Measurements from ENCODE around the gene RSBN1L. TPM values are rescaled to one million over a fixed set of nuclear protein-coding genes. Genes with fewer than 3 reads are reported as not detected.
"Not testable (repeated sequence)": the region's sequence is repeated elsewhere in the genome, so short reads cannot be mapped to it uniquely, and the experiment has no call there.

Gene RSBN1L
- 10 to 100 TPM; 24.5 to 27.4 TPM for total RNA-seq

DNA sequence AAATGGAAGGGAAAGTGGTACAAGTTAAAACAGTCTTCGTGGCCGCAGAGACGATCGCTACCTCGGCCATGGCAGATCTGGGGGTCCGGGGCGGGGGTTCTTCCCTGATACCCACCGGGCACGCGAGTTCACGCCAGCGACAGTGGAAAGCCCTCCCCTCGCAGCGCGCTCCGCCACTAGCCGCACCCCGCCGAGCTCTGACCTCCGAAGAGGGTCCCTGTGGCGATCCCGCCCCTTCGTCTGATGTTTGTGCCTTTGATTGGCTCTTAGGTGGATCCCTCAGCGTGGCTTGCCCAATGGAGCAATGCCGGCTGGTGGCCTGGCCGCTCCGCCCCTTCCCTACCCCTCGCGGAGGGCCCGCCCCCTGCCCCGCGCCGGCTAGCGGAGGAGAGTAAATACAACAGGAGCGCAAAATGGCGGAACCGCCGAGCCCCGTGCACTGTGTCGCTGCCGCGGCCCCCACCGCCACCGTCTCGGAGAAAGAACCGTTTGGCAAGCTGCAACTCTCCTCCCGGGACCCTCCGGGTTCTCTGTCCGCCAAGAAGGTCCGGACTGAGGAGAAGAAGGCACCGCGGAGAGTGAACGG, at the start of gene RSBN1L:
Gene RSBN1L (plus strand): TSS at position 403 of the 586 bp plus-strand sequence. CDS start 11 bp downstream, at position 414.
- peak; percentile 98 for ATAC-seq
- peak; percentile 99 for DNase-seq
- CTCF ChIA-PET, result interaction anchor here (0.8 to 3.4 kb wide), 9 partner anchors 9 to 107 kb away, joined by 3 to 16 read pairs (median 5); partner anchors contain the start of genes PHTF2 and TMEM60
- peaks cover 42% of the 10 kb centered on the region for H3K4me1 Mint-ChIP-seq (ENCODE audit: low read depth)
- peaks cover under 1% of the 10 kb centered on the region for H3K9me3 Mint-ChIP-seq (ENCODE audit: insufficient read depth)
- peak within 1 kb of the TSS; percentile 98 for H3K4me3 Mint-ChIP-seq
- H3K27me3 Mint-ChIP-seq (ENCODE audit: low read depth), result no peaks in the 10 kb centered on the region
- H3K36me3 Mint-ChIP-seq (ENCODE audit: low read depth), result peaks cover 31% of the 10 kb centered on the region
- peak within 1 kb of the TSS; percentile 96 for H3K27ac Mint-ChIP-seq
- POLR2A ChIA-PET, result interaction anchor here (0.7 to 2.3 kb wide), 10 partner anchors 9 to 105 kb away, joined by 3 to 9 read pairs (median 4); no protein-coding TSS in a partner anchor

DNA sequence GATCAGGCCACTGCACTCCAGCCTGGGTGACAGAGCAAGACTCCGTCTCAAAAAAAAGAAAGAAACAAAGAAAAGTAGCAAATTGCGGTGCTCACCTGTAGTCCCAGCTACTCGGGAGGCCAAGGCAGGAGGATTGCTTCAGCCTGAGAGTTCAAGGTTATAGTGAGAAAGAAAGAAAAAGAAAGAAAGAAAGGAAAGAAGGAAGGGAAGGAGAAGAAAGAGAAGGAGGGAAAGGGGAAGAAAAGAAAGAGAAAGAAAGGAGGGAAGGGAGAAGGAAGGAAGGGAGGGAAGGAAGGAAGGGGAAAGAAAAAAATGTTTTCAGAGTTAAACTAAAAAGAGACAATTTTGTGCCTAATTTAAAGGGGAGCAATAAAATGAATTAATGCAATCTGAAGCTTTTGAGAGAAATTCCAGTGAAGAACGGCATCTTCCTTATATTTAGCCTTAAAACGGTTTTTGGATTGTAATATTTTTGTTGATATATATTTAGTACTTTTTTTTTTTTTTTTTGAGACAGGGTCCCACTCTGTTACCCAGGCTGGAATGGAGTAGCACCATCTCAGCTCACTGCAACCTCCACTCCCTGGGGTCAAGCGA, 47.4 kb upstream of the RSBN1L start:
- H3K27me3 Mint-ChIP-seq (ENCODE audit: low read depth), result no peaks in the 10 kb centered on the region
- DNase-seq, result no peak
- CTCF ChIA-PET, result interaction anchor here (1.3 to 12.7 kb wide), 3 partner anchors 10 to 111 kb away, joined by 3 to 126 read pairs (median 3); no protein-coding TSS in a partner anchor
- H3K4me3 Mint-ChIP-seq, result no peak overlapping the region
- no peaks in the 10 kb centered on the region for H3K9me3 Mint-ChIP-seq (ENCODE audit: insufficient read depth)
- H3K36me3 Mint-ChIP-seq (ENCODE audit: low read depth), result no peaks in the 10 kb centered on the region
- POLR2A ChIA-PET, result no interaction called here
- H3K4me1 Mint-ChIP-seq (ENCODE audit: low read depth), result no peaks in the 10 kb centered on the region
- H3K27ac Mint-ChIP-seq, result no peak overlapping the region
- no peak for ATAC-seq

- POLR2A ChIA-PET, result no interaction called here
- Mint-ChIP-seq H3K9me3 (ENCODE audit: insufficient read depth) (no peaks in the 10 kb centered on the region), H3K27me3 (ENCODE audit: low read depth) (no peaks in the 10 kb centered on the region), H3K4me3 (no peak overlapping the region), H3K27ac (no peak overlapping the region), H3K4me1 (ENCODE audit: low read depth) (no peaks in the 10 kb centered on the region), H3K36me3 (ENCODE audit: low read depth) (no peaks in the 10 kb centered on the region)
- DNase-seq (no peak), ATAC-seq (no peak)
- CTCF ChIA-PET, result interaction anchor here (1.3 to 12.7 kb wide), 7 partner anchors 9 to 370 kb away, joined by 3 to 126 read pairs (median 10); no protein-coding TSS in a partner anchor
Observed at GRCh38 chr7:77649716-77650349, 46.4 kb upstream of the RSBN1L start.

- H3K4me1 Mint-ChIP-seq (ENCODE audit: low read depth), result no peaks in the 10 kb centered on the region
- no peaks in the 10 kb centered on the region for H3K9me3 Mint-ChIP-seq (ENCODE audit: insufficient read depth)
- no peaks in the 10 kb centered on the region for H3K36me3 Mint-ChIP-seq (ENCODE audit: low read depth)
- DNase-seq, result peak; percentile 63
- POLR2A ChIA-PET, result interaction anchor here (0.7 to 0.9 kb wide), 2 partner anchors 107 to 142 kb away, joined by 3 read pairs; no protein-coding TSS in a partner anchor
- H3K4me3 Mint-ChIP-seq, result no peak overlapping the region
- no peak overlapping the region for H3K27ac Mint-ChIP-seq
- ATAC-seq, result no peak
- CTCF ChIA-PET, result interaction anchor here (0.6 to 12.7 kb wide), 69 partner anchors 8 to 801 kb away, joined by 3 to 126 read pairs (median 4); partner anchors contain the start of genes PTPN12 and RSBN1L
- no peaks in the 10 kb centered on the region for H3K27me3 Mint-ChIP-seq (ENCODE audit: low read depth)
Observed at GRCh38 chr7:77651575-77652162, 44.6 kb upstream of the RSBN1L start.

GRCh38 chr7:77652826-77653225, 43.4 kb upstream of the RSBN1L start:
- DNase-seq; H3K9me3 Mint-ChIP-seq (ENCODE audit: insufficient read depth); ATAC-seq; H3K4me1 Mint-ChIP-seq (ENCODE audit: low read depth); H3K4me3 Mint-ChIP-seq; H3K27me3 Mint-ChIP-seq (ENCODE audit: low read depth); H3K36me3 Mint-ChIP-seq (ENCODE audit: low read depth); H3K27ac Mint-ChIP-seq: not testable (repeated sequence)
- POLR2A ChIA-PET, result interaction anchor here (0.6 kb wide), 1 partner anchor 27 kb away, joined by 3 read pairs; no protein-coding TSS in a partner anchor
- CTCF ChIA-PET, result interaction anchor here (0.8 to 12.7 kb wide), 6 partner anchors 21 to 390 kb away, joined by 3 to 126 read pairs (median 5); no protein-coding TSS in a partner anchor

- Mint-ChIP-seq H3K4me1 (ENCODE audit: low read depth) (no peaks in the 10 kb centered on the region), H3K9me3 (ENCODE audit: insufficient read depth) (no peaks in the 10 kb centered on the region), H3K36me3 (ENCODE audit: low read depth) (no peaks in the 10 kb centered on the region), H3K27ac (no peak overlapping the region), H3K27me3 (ENCODE audit: low read depth) (no peaks in the 10 kb centered on the region), H3K4me3 (no peak overlapping the region)
- CTCF ChIA-PET, result interaction anchor here (0.8 to 12.7 kb wide), 4 partner anchors 20 to 110 kb away, joined by 3 to 126 read pairs (median 3); no protein-coding TSS in a partner anchor
- DNase-seq (no peak), ATAC-seq (no peak)
- POLR2A ChIA-PET, result no interaction called here
Observed at GRCh38 chr7:77653572-77653971, 42.7 kb upstream of the RSBN1L start.

DNA sequence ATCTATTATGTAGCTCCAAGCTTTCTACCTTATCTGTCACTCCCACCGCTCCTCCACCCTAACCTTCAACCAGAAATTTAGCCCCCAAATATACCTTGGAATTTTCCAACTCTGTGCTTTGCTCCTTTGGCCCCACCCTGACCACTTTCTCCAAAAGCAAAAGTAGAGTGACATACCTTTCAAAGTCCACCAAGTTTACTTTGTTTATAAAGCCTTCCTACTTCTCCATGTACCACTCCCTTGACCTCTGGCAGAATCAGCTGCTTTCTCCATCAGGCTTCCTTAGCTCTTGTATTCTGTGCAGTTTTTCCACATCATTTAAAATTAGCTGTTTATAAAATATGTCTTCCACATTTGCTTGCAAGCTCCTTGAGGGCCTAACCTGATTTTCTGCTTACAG, 40.9 kb upstream of the RSBN1L start:
- H3K4me1 Mint-ChIP-seq (ENCODE audit: low read depth), result no peaks in the 10 kb centered on the region
- CTCF ChIA-PET, result interaction anchor here (0.7 to 12.7 kb wide), 3 partner anchors 85 to 124 kb away, joined by 3 to 126 read pairs (median 4); no protein-coding TSS in a partner anchor
- no peaks in the 10 kb centered on the region for H3K9me3 Mint-ChIP-seq (ENCODE audit: insufficient read depth)
- ATAC-seq (no peak), DNase-seq (no peak)
- H3K27me3 Mint-ChIP-seq (ENCODE audit: low read depth), result no peaks in the 10 kb centered on the region
- no peak overlapping the region for H3K4me3 Mint-ChIP-seq
- POLR2A ChIA-PET, result no interaction called here
- H3K27ac Mint-ChIP-seq, result no peak overlapping the region
- H3K36me3 Mint-ChIP-seq (ENCODE audit: low read depth), result no peaks in the 10 kb centered on the region

GRCh38 chr7:77655836-77656455, 40.3 kb upstream of the RSBN1L start:
- no peak for ATAC-seq
- H3K27me3 Mint-ChIP-seq (ENCODE audit: low read depth), result no peaks in the 10 kb centered on the region
- POLR2A ChIA-PET, result interaction anchor here (0.6 to 0.9 kb wide), 2 partner anchors 23 to 143 kb away, joined by 3 read pairs; partner anchors contain the start of genes PHTF2 and TMEM60

GRCh38 chr7:77657427-77658224, 38.6 kb upstream of the RSBN1L start:
- Mint-ChIP-seq H3K27ac (no peak overlapping the region), H3K36me3 (ENCODE audit: low read depth) (no peaks in the 10 kb centered on the region), H3K4me3 (no peak overlapping the region), H3K27me3 (ENCODE audit: low read depth) (no peaks in the 10 kb centered on the region), H3K9me3 (ENCODE audit: insufficient read depth) (no peaks in the 10 kb centered on the region), H3K4me1 (ENCODE audit: low read depth) (no peaks in the 10 kb centered on the region)
- DNase-seq, result peak; percentile 38
- ChIA-PET CTCF (interaction anchor here (0.7 to 12.7 kb wide), 40 partner anchors 8 to 425 kb away, joined by 3 to 126 read pairs (median 4); partner anchors contain the start of genes PHTF2, RSBN1L and TMEM60), POLR2A (no interaction called here)
- no peak for ATAC-seq

More at GRCh38 chr7:77655836-77656455, 40.3 kb upstream of the RSBN1L start:
- no peak for DNase-seq
- CTCF ChIA-PET, result interaction anchor here (1.0 to 12.7 kb wide), 6 partner anchors 9 to 384 kb away, joined by 4 to 126 read pairs (median 12); no protein-coding TSS in a partner anchor
- no peak overlapping the region for H3K4me3 Mint-ChIP-seq
- no peaks in the 10 kb centered on the region for H3K4me1 Mint-ChIP-seq (ENCODE audit: low read depth)
- no peaks in the 10 kb centered on the region for H3K36me3 Mint-ChIP-seq (ENCODE audit: low read depth)
- H3K27ac Mint-ChIP-seq, result no peak overlapping the region
- no peaks in the 10 kb centered on the region for H3K9me3 Mint-ChIP-seq (ENCODE audit: insufficient read depth)

DNA sequence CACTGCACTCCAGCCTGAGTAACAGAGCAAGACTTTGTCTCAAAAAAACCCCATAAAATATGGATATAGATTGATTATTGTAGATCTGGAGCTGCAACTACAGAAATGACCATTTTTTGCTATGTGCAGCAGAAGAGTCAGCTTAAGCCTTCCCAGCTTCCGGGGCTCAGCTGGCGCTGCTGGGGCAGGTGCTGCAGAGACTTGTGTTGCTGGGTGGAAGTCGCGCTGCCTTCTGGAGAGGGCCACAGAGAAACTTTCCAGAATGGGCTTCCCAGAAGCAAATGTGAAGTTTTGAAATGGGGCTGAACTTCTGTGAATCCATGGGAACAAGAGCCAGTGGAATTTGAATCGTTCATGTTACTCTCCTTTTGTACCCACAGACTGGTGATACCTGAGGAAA, 37.3 kb upstream of the RSBN1L start:
- H3K36me3 Mint-ChIP-seq (ENCODE audit: low read depth), result no peaks in the 10 kb centered on the region
- no peaks in the 10 kb centered on the region for H3K4me1 Mint-ChIP-seq (ENCODE audit: low read depth)
- no peak overlapping the region for H3K27ac Mint-ChIP-seq
- H3K4me3 Mint-ChIP-seq, result no peak overlapping the region
- H3K27me3 Mint-ChIP-seq (ENCODE audit: low read depth), result no peaks in the 10 kb centered on the region
- H3K9me3 Mint-ChIP-seq (ENCODE audit: insufficient read depth), result no peaks in the 10 kb centered on the region
- ChIA-PET POLR2A (interaction anchor here (0.6 kb wide), 1 partner anchor 32 kb away, joined by 3 read pairs; no protein-coding TSS in a partner anchor), CTCF (interaction anchor here (1.0 to 12.7 kb wide), 20 partner anchors 7 to 382 kb away, joined by 3 to 126 read pairs (median 5); partner anchors contain the start of genes PHTF2, RSBN1L and TMEM60)
- ATAC-seq (no peak), DNase-seq (no peak)

Measured in activated CD8-positive, alpha-beta T cell treated with anti-CD3 and anti-CD28 coated beads, Interleukin-2, amount 10 ng/mL, durations not matched to agents 7 days and 5 days (primary cell).